Nephron progenitor cell (in vitro differentiated cells): ENCODE results near the gene LRRC1.

ENCODE experiments used
- DNase-seq: peaks from one replicate; pipeline ENCODE4 v3.0.0; 2021
- H3K27ac Mint-ChIP-seq: 2 replicates; pipeline ENCODE4 v1.8.0; 2021; ENCODE audit warnings: mild to moderate bottlenecking, moderate library complexity, mixed read lengths
- H3K27me3 Mint-ChIP-seq: 2 replicates; pipeline ENCODE4 v1.8.0; 2021; ENCODE audit warnings: mild to moderate bottlenecking, low read depth, mixed read lengths; ENCODE audit not compliant: poor library complexity
- H3K36me3 Mint-ChIP-seq: 2 replicates; pipeline ENCODE4 v1.8.0; 2021; ENCODE audit warnings: low read depth, mixed read lengths
- H3K4me1 Mint-ChIP-seq: 2 replicates; pipeline ENCODE4 v1.8.0; 2021; ENCODE audit warnings: mixed read lengths
- H3K4me3 Mint-ChIP-seq: 2 replicates; pipeline ENCODE4 v1.8.0; 2021; ENCODE audit warnings: mild to moderate bottlenecking, moderate library complexity, mixed read lengths
- H3K9me3 Mint-ChIP-seq: 2 replicates; pipeline ENCODE4 v1.8.0; 2021; ENCODE audit warnings: mild to moderate bottlenecking, moderate library complexity, mixed read lengths
- CTCF ChIP-seq: fragments of 200-600 bp; sonication (generic); IDR thresholded peaks from 2 replicates; pipeline ENCODE4 v1.5.0; 2021; ENCODE audit warnings: antibody characterized with exemption

Gene LRRC1

GRCh38 chr6:53818858-53819609 lies 24.2 kb downstream of the LRRC1 start:
- peaks cover 24% of the 10 kb centered on the region for H3K4me1 Mint-ChIP-seq
- no peak for DNase-seq
- peak overlapping the region; percentile 12 for H3K27ac Mint-ChIP-seq

GRCh38 chr6:53822401-53823125 lies 27.8 kb downstream of the LRRC1 start:
- peaks cover 24% of the 10 kb centered on the region for H3K4me1 Mint-ChIP-seq
- no peaks in the 10 kb centered on the region for H3K9me3 Mint-ChIP-seq
- no peak overlapping the region for H3K4me3 Mint-ChIP-seq
- no peaks in the 10 kb centered on the region for H3K36me3 Mint-ChIP-seq
- H3K27ac Mint-ChIP-seq = no peak overlapping the region
- no peaks in the 10 kb centered on the region for H3K27me3 Mint-ChIP-seq
- no peak for DNase-seq
- no peak for TF ChIP-seq CTCF

More at GRCh38 chr6:53818858-53819609, 24.2 kb downstream of the LRRC1 start:
- Mint-ChIP-seq H3K27me3 (peaks cover 3% of the 10 kb centered on the region), H3K36me3 (no peaks in the 10 kb centered on the region), H3K4me3 (no peak overlapping the region), H3K9me3 (no peaks in the 10 kb centered on the region)
- TF ChIP-seq CTCF = no peak

- H3K27me3 Mint-ChIP-seq = no peaks in the 10 kb centered on the region
- H3K36me3 Mint-ChIP-seq = no peaks in the 10 kb centered on the region
- DNase-seq = no peak
- H3K4me3 Mint-ChIP-seq = no peak overlapping the region
- no peaks in the 10 kb centered on the region for H3K9me3 Mint-ChIP-seq
- TF ChIP-seq CTCF = no peak
- peaks cover 13% of the 10 kb centered on the region for H3K4me1 Mint-ChIP-seq
- no peak overlapping the region for H3K27ac Mint-ChIP-seq
Measured at GRCh38 chr6:53824714-53825113, 29.9 kb downstream of the LRRC1 start.

GRCh38 chr6:53825532-53826321 lies 30.9 kb downstream of the LRRC1 start:
- H3K27ac Mint-ChIP-seq = no peak overlapping the region
- H3K9me3 Mint-ChIP-seq = no peaks in the 10 kb centered on the region
- no peaks in the 10 kb centered on the region for H3K27me3 Mint-ChIP-seq
- TF ChIP-seq CTCF = no peak
- peaks cover 13% of the 10 kb centered on the region for H3K4me1 Mint-ChIP-seq
- DNase-seq = no peak
- H3K36me3 Mint-ChIP-seq = no peaks in the 10 kb centered on the region
- H3K4me3 Mint-ChIP-seq = no peak overlapping the region

- Mint-ChIP-seq H3K27me3 (no peaks in the 10 kb centered on the region), H3K4me3 (no peak overlapping the region), H3K27ac (no peak overlapping the region), H3K9me3 (no peaks in the 10 kb centered on the region), H3K36me3 (no peaks in the 10 kb centered on the region), H3K4me1 (peaks cover 3% of the 10 kb centered on the region)
- DNase-seq = no peak
- TF ChIP-seq CTCF = no peak
Measured at GRCh38 chr6:53827531-53827930, 32.7 kb downstream of the LRRC1 start.
